ENCODE data around the gene GSTA5.
A peak's percentile ranks its signal among the peaks of the same experiment; 100 is the strongest.
"Not testable (repeated sequence)": the region's sequence is repeated elsewhere in the genome, so short reads cannot be mapped to it uniquely, and the experiment has no call there.

Gene GSTA5

GRCh38 chr6:52830869-52831268 is 9.7 kb downstream of the GSTA5 start:
- not testable (repeated sequence) for DNase-seq

GRCh38 chr6:52829046-52829817 is 11.4 kb downstream of the GSTA5 start:
- DNase-seq: no peak

- not testable (repeated sequence) for DNase-seq
Observed at GRCh38 chr6:52828621-52829020, 12.0 kb downstream of the GSTA5 start.

- not testable (repeated sequence) for DNase-seq
Observed at GRCh38 chr6:52827073-52827783, 13.4 kb downstream of the GSTA5 start.

- no peak for DNase-seq
Observed at GRCh38 chr6:52826513-52826912, 14.1 kb downstream of the GSTA5 start.

- not testable (repeated sequence) for DNase-seq
Observed at GRCh38 chr6:52825900-52826459, 14.6 kb downstream of the GSTA5 start.

- not testable (repeated sequence) for DNase-seq
Observed at GRCh38 chr6:52825270-52825793, 15.3 kb downstream of the GSTA5 start.

GRCh38 chr6:52821842-52822241 is 18.8 kb downstream of the GSTA5 start:
- no peak for DNase-seq

- DNase-seq: no peak
Observed at GRCh38 chr6:52820198-52820597, 20.4 kb downstream of the GSTA5 start.

GRCh38 chr6:52815167-52816092 is 25.2 kb downstream of the GSTA5 start:
- DNase-seq: peak; percentile 16

GRCh38 chr6:52814545-52814944 is 26.1 kb downstream of the GSTA5 start:
- DNase-seq: not testable (repeated sequence)

GRCh38 chr6:52809777-52810176 is 30.8 kb downstream of the GSTA5 start:
- DNase-seq: not testable (repeated sequence)

- DNase-seq: no peak
Observed at GRCh38 chr6:52808660-52809059, 32.0 kb downstream of the GSTA5 start.

GRCh38 chr6:52803668-52804255 is 36.9 kb downstream of the GSTA5 start, which contains the start of gene GSTA1:
GSTA1 (minus strand) TSS chr6:52803816; CDS start chr6:52799267, 4,549 bp downstream.
- not testable (repeated sequence) for DNase-seq

GRCh38 chr6:52802806-52803205 is 37.8 kb downstream of the GSTA5 start:
- DNase-seq: no peak

- no peak for DNase-seq
Observed at GRCh38 chr6:52801188-52801841, 39.3 kb downstream of the GSTA5 start.

- DNase-seq: not testable (repeated sequence)
Observed at GRCh38 chr6:52799272-52799671, 41.3 kb downstream of the GSTA5 start.

GRCh38 chr6:52794366-52794765 is 46.2 kb downstream of the GSTA5 start:
- DNase-seq: not testable (repeated sequence)

- DNase-seq: no peak
Observed at GRCh38 chr6:52790861-52791260, 49.8 kb downstream of the GSTA5 start.

GRCh38 chr6:52789658-52790057 is 51.0 kb downstream of the GSTA5 start:
- not testable (repeated sequence) for DNase-seq

- DNase-seq: no peak
Observed at GRCh38 chr6:52788478-52788877, 52.1 kb downstream of the GSTA5 start.

Measured in NCI-H1105 (cell line).